Endometrial microvascular endothelial cells (primary cell): ENCODE results near the gene ZNF521. TPM values are rescaled to one million over a fixed set of nuclear protein-coding genes. Genes with fewer than 3 reads are reported as not detected.

ENCODE experiments used
- in situ Hi-C: cut with HindIII; loops from 2 replicates; pipeline ENCODE4 v1.10.0; 2017; ENCODE audit warnings: low sequenced_read_pairs, low pct_unique_long_range_greater_than_20kb; ENCODE audit errors: inconsistent ontology term
- total RNA-seq: library from RNA; depleted of rRNA; stranded (reverse); fragments of >200 nt; gene quantifications from one replicate; pipeline ENCODE4 v1.2.3, GENCODE V29; 2015; ENCODE audit errors: inconsistent ontology term

ZNF521 gene
- 43.0 TPM for total RNA-seq

GRCh38 chr18:25351777-25352628, at the start of gene ZNF521:
ZNF521 (minus strand) TSS chr18:25352166; CDS start chr18:25350946, 1,220 bp downstream.
- in situ Hi-C loops, result loop anchor here (25.0 kb wide), 1 partner anchor 115 kb away; no protein-coding TSS in a partner anchor

DNA sequence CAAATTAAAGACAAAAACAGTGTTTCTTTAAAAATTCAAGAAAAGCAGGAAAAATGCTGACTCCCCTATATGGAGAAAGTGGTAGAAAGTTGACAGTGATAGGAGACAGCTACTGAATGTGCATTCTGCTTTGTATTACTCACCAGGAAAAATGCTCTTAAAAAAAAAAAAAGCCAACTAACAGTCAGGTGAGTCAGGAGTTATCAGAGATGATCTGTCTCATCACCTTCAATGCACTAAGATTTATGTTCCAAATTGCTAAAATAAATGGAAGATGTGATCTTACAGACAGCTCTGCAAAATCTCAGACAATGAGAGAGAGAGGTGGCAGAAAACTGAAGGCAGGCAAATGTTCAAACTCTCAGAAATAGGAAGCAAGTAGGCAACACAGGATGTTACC, 47.6 kb upstream of the ZNF521 start:
- in situ Hi-C loops, result no loop called here

GRCh38 chr18:25392192-25392591, 40.2 kb upstream of the ZNF521 start:
- in situ Hi-C loops, result no loop called here

- in situ Hi-C loops, result loop anchor here (25.0 kb wide), 1 partner anchor 136 kb away; no protein-coding TSS in a partner anchor
Observed at GRCh38 chr18:25373432-25374179, 21.6 kb upstream of the ZNF521 start.

- in situ Hi-C loops, result loop anchor here (25.0 kb wide), 1 partner anchor 133 kb away; no protein-coding TSS in a partner anchor
Observed at GRCh38 chr18:25370391-25370790, 18.4 kb upstream of the ZNF521 start.

- in situ Hi-C loops, result loop anchor here (25.0 kb wide), 1 partner anchor 128 kb away; no protein-coding TSS in a partner anchor
Observed at GRCh38 chr18:25365242-25365641, 13.3 kb upstream of the ZNF521 start.

GRCh38 chr18:25364732-25365131, 12.8 kb upstream of the ZNF521 start:
- in situ Hi-C loops, result loop anchor here (25.0 kb wide), 1 partner anchor 127 kb away; no protein-coding TSS in a partner anchor

GRCh38 chr18:25360301-25360899, 8.4 kb upstream of the ZNF521 start:
- in situ Hi-C loops, result loop anchor here (25.0 kb wide), 1 partner anchor 123 kb away; no protein-coding TSS in a partner anchor

DNA sequence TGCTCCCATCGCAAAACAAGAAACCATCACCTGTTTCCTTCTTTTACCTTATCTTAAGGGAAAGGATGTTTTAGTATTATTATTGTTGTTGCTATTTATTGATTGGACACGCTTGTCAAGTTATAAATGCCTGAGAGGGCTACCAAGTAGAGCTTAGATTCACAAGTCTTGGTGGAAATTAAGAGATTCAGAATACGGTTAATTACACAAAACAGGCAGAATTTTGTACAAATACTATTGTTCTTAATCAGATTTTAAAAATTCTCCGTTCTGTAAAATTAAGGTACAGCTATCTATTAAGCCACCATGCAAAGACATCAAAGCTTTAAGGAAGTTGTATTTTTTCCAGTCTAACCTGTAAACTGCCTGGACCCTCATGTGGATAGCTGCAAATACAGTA, 1.1 kb upstream of the ZNF521 start:
- in situ Hi-C loops, result loop anchor here (25.0 kb wide), 1 partner anchor 116 kb away; no protein-coding TSS in a partner anchor

DNA sequence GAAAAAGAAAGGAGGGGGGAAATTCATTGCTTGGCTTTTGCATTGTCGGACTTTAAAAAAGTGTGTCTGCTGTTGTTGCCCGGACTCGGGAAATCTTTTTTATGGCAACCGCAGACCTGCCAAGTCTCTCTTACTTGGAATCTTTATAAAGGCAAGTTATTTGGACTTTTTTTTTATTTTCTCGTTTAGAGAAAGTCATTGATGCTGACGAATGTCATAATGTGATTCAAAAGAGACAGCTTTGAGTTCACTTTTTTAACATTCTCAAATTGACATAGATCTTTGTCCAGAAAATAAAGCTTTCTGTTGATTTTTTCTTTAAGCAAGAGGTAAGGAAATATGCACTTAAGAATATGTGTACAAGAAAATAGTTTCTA, 651 bp upstream of the ZNF521 start:
- in situ Hi-C loops, result loop anchor here (25.0 kb wide), 1 partner anchor 115 kb away; no protein-coding TSS in a partner anchor

GRCh38 chr18:25351280-25351775, 638 bp downstream of the ZNF521 start:
- in situ Hi-C loops, result loop anchor here (25.0 kb wide), 1 partner anchor 114 kb away; no protein-coding TSS in a partner anchor

DNA sequence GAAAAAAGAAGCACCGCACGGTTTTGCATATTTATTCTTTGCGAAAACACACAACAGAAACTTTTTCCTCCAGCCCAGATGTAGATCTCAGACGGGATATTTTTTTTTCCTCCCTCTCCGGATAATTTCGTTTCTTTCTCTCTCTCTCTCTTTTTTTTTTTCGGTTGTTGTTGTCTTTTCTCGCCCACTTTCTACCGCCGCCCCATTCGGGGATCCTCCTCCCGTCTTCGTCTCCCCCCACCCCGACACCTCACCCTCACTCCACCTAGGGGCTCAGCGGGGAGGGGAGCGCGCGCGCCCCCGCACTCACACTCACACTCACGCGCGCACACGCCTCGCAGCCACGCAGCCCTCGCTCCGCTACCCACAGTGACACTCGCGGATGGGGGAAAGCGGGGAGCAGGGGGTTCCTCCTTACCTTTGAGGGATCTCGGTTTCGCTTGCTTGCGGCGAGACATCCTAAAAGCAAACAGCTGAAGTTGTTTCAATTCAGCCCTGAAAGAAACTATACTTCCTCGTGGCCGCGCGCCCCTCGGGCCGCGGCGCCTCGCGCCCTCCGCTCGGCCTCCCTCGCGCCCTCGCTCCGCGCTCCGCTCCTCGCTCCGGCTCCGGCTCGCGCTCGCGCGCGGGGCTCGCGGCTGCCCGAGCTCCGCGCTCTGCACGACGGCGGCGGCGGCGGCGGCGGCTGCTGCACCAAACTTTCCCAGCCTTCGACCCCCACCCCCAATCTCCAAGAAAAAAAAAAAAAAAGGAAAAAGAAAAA, 1.3 kb downstream of the ZNF521 start:
- in situ Hi-C loops, result loop anchor here (25.0 kb wide), 1 partner anchor 113 kb away; no protein-coding TSS in a partner anchor

DNA sequence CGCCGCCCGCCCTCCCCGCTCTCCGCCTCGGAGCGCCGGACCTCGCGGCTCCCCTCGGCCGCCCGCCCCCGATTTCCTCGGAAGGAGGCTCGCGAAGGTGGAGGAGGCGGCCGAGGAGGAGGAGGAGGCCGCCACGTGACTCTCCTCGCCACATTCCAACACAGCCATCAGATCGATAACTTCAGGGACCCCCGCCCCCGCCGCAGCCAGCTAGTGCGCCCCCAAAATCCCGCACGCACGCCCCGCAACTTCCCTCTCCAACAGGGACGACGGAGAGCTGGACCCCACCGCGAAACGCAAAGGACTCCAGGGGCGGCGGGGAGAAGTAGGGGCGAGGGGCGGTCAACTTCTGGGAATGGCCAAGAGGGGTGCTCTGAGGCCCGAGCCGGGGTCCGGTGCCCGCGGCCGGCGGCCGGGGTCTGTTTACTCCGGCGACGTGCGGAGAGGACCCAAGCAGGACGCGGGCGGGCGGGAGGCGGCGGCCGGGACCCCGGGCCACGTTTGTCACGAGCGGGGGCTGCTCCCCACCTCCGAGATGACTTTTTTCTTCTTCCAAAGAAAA, 2.0 kb downstream of the ZNF521 start:
- in situ Hi-C loops, result loop anchor here (25.0 kb wide), 1 partner anchor 113 kb away; no protein-coding TSS in a partner anchor

DNA sequence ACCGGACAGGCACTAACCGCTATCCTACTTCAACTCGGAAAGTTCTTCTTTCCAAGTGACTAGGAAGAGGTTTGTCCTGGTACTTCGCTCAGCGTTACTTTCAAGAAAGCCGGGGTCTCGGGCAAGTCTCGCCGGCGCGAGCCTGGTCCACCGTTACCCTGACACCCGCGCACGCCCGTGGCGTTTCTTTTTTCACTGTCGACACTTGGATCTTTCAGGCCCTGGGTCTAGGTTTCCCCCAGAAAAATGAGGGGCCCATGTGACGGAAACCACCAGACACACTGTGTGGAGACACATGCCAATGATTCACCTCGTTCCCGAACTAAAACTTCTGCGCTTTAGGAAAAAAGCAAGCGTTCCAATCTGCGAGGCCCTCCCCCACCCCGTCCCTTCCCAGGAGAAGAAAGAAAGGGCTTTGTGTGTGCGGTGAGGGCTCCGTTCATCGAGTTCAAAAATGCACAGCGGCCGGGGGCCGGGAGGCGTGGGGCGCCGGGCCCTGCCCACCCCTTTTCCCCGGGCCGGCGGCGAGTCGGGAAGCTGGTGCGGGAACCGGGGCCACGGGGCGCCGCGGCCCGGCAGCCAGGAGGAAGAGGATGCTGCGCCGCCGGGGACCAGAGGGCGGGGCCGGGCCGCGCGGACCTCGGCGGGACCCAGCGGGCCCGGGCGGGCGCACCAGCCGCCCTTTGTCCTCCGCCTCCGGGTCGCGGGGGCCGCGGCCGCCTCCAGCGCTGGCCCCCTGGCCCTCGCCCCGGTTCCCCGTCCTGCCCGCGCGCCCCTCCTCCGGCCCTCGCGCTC, 2.6 kb downstream of the ZNF521 start:
- in situ Hi-C loops, result no loop called here

DNA sequence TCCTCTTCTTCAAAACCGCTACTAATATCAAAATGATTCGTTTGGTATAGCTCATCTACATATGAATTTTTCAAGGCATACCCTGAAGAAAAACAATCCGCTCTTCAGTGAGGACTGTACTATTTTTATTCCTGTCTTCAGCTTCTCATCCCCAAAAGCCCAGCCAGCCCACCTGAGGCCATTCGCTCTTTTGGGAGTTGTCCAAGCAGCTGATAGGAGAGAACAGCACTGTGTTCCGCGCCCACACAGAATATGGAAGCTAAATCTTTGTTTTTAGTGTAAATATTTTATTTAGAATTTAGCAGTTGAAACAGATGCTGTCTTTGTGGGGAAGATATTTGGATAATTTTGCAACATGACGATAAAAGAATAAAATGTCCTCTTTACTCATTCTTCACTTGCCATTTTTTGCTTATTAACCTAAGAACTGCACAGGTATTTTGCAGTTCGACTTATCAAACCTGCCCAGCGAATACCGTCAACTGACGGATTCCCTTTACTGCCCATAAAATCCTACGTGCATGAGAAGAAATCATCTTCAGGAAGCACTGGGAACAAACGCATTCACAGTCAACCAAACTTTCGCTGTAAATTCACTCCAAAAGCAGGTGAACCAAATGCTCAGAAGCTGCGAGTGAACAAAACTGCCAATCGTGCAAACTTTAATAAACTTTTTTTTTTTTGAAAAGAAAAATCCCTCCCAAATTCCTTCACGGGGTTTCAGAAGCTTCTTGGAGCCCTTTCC, 3.4 kb downstream of the ZNF521 start:
- in situ Hi-C loops, result no loop called here

DNA sequence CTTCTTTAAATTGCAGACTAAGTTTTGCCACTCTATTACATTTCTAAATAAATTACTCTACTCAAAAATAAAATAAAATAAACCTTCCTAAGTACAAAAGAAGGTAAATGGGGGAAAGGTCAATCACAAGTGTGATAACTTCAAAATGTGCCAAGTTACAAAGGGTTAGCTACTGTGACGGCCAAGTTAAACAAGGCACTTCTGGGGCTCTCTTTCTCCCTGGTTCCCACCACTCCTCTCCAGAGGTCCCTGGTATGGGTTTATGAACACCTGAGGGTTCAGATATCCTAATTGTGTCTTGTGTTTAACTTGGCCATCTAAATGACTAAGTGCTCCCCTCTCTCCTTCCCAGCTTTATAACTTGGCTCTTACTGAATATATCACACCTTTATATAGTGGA, 5.4 kb downstream of the ZNF521 start:
- in situ Hi-C loops, result no loop called here
